ENCODE results near the gene NCK2. TPM values are rescaled to one million over a fixed set of nuclear protein-coding genes. Genes with fewer than 3 reads are reported as not detected.

NCK2 gene
- total RNA-seq, 1 experiment from 2014 or later: 45.4 TPM

DNA sequence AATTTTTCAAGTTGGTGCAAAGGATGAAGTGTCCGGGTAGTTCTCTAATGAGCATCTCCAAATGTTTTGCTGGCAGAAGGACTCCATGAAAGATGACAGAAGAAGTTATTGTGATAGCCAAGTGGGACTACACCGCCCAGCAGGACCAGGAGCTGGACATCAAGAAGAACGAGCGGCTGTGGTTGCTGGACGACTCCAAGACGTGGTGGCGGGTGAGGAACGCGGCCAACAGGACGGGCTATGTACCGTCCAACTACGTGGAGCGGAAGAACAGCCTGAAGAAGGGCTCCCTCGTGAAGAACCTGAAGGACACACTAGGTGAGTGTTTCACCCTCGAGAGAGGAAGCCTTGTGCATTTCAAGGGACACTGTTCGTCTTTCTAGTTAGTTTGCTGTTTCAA lies 110.3 kb downstream of the NCK2 start:
- ATAC-seq (no peak), DNase-seq (no peak)
- H3K27me3 ChIP-seq (ENCODE audit: low read length): no peaks in the 10 kb centered on the region
- no peaks in the 10 kb centered on the region for H4K20me1 ChIP-seq (ENCODE audit: low read length)
- no peak overlapping the region for H3K4me2 ChIP-seq (ENCODE audit: low read length)
- H3K9ac ChIP-seq (ENCODE audit: low read length): no peak overlapping the region
- H3K4me1 ChIP-seq (ENCODE audit: insufficient read depth, low read length): peaks cover 26% of the 10 kb centered on the region
- no TSS peak for BruUV-seq (replicated peaks)
- H3K9me3 ChIP-seq (ENCODE audit: low read length): no peaks in the 10 kb centered on the region
- no peaks in the 10 kb centered on the region for H3K9me2 ChIP-seq (replicated peaks; ENCODE audit: low read length)
- intact Hi-C loops (cut with micrococcal nuclease): no loop called here
- no peak overlapping the region for H3K4me3 ChIP-seq (ENCODE audit: low read length)
- H2AFZ ChIP-seq (ENCODE audit: low read length): no peak overlapping the region
- no peak overlapping the region for H3K27ac ChIP-seq (ENCODE audit: low read length)
- H3F3A ChIP-seq (ENCODE audit: low read length, unreplicated experiment): no peaks in the 10 kb centered on the region
- H3K79me2 ChIP-seq (ENCODE audit: low read length): peaks cover 8% of the 10 kb centered on the region; the same call in 1 of the 2 replicates
- POLR2A ChIA-PET (ENCODE audit: unreplicated experiment): no interaction called here
- peaks cover 3% of the 10 kb centered on the region for H3K36me3 ChIP-seq (ENCODE audit: low read depth, low read length)
- TF ChIP-seq EZH2 (IDR thresholded peaks at IDR 0.05; ENCODE audit: low read length, unreplicated experiment) (no peak), EZH2phosphoT487 (IDR thresholded peaks at IDR 0.05; ENCODE audit: borderline replicate concordance, low read length) (no peak)
- TF ChIP-seq, protein P1, sequence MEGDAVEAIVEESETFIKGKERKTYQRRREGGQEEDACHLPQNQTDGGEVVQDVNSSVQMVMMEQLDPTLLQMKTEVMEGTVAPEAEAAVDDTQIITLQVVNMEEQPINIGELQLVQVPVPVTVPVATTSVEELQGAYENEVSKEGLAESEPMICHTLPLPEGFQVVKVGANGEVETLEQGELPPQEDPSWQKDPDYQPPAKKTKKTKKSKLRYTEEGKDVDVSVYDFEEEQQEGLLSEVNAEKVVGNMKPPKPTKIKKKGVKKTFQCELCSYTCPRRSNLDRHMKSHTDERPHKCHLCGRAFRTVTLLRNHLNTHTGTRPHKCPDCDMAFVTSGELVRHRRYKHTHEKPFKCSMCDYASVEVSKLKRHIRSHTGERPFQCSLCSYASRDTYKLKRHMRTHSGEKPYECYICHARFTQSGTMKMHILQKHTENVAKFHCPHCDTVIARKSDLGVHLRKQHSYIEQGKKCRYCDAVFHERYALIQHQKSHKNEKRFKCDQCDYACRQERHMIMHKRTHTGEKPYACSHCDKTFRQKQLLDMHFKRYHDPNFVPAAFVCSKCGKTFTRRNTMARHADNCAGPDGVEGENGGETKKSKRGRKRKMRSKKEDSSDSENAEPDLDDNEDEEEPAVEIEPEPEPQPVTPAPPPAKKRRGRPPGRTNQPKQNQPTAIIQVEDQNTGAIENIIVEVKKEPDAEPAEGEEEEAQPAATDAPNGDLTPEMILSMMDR (conservative IDR thresholded peaks at IDR 0.05; ENCODE audit: low read depth, low read length): no peak
- CTCF ChIA-PET: no interaction called here

GRCh38 chr2:105856581-105856980 lies 111.9 kb downstream of the NCK2 start:
- Histone ChIP-seq H3K4me3 (ENCODE audit: low read length) (no peak overlapping the region), H3F3A (ENCODE audit: low read length, unreplicated experiment) (no peaks in the 10 kb centered on the region), H3K27ac (ENCODE audit: low read length) (0 out of 2 replicates have a peak overlapping the region, but pooled peaks have one; percentile 8), H4K20me1 (ENCODE audit: low read length) (no peaks in the 10 kb centered on the region), H3K27me3 (ENCODE audit: low read length) (no peaks in the 10 kb centered on the region), H3K36me3 (ENCODE audit: low read depth, low read length) (peaks cover 3% of the 10 kb centered on the region), H3K4me2 (ENCODE audit: low read length) (peak overlapping the region; percentile 14; the same call in 1 of the 2 replicates), H3K79me2 (ENCODE audit: low read length) (peaks cover 8% of the 10 kb centered on the region; the same call in 1 of the 2 replicates), H3K9ac (ENCODE audit: low read length) (no peak overlapping the region), H3K9me3 (ENCODE audit: low read length) (no peaks in the 10 kb centered on the region), H3K4me1 (ENCODE audit: insufficient read depth, low read length) (peaks cover 26% of the 10 kb centered on the region), H3K9me2 (replicated peaks; ENCODE audit: low read length) (no peaks in the 10 kb centered on the region), H2AFZ (ENCODE audit: low read length) (no peak overlapping the region)
- BruUV-seq (replicated peaks): no TSS peak
- no peak for ATAC-seq
- DNase-seq: no peak
- ChIA-PET POLR2A (ENCODE audit: unreplicated experiment) (no interaction called here), CTCF (no interaction called here)
- intact Hi-C loops (cut with micrococcal nuclease): no loop called here
- TF ChIP-seq EZH2phosphoT487 (IDR thresholded peaks at IDR 0.05; ENCODE audit: borderline replicate concordance, low read length) (no peak), EZH2 (IDR thresholded peaks at IDR 0.05; ENCODE audit: low read length, unreplicated experiment) (no peak)
- TF ChIP-seq, protein P1 (conservative IDR thresholded peaks at IDR 0.05; ENCODE audit: low read depth, low read length): no peak

DNA sequence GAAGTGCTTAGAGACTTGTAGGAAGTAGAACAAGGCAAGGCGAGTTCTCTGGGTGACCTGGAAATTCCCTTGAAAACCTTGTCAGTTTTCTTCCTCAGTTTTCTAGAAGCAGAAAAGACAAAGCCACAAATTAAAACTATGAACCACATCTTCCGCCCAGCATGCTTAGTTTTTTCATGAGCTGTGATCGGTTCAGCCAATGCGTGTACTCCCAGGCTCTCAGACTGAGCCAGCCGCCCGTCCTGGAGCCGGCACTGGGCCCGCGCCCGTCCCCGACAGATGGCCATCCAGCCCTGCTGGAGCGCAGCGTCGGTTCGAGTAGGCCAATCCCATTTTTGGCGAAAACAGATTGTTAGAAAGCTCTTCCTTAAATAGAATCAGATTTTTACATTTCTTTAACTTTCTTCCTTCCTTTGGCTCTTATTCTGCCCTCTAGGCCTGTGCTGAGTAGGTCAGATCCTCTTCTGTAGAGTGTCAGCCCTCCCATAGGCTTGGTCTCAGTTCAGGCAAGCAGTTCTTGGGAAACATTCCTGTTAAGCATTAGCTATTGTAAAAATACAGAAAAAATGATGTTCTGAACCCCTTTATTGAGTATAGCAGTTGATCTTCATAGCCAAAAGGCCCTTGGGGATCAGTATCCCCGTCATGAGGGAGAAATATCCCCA lies 112.5 kb downstream of the NCK2 start:
- no TSS peak for BruUV-seq (replicated peaks)
- no peaks in the 10 kb centered on the region for H3F3A ChIP-seq (ENCODE audit: low read length, unreplicated experiment)
- DNase-seq (no peak), ATAC-seq (no peak)
- no peaks in the 10 kb centered on the region for H3K9me2 ChIP-seq (replicated peaks; ENCODE audit: low read length)
- intact Hi-C loops (cut with micrococcal nuclease): no loop called here
- H3K79me2 ChIP-seq (ENCODE audit: low read length): peaks cover 8% of the 10 kb centered on the region; the same call in 1 of the 2 replicates
- H3K27me3 ChIP-seq (ENCODE audit: low read length): no peaks in the 10 kb centered on the region
- H3K27ac ChIP-seq (ENCODE audit: low read length): no peak overlapping the region
- no peak for TF ChIP-seq EZH2phosphoT487 (IDR thresholded peaks at IDR 0.05; ENCODE audit: borderline replicate concordance, low read length)
- no peak for TF ChIP-seq EZH2 (IDR thresholded peaks at IDR 0.05; ENCODE audit: low read length, unreplicated experiment)
- TF ChIP-seq, protein P1 (conservative IDR thresholded peaks at IDR 0.05; ENCODE audit: low read depth, low read length): no peak
- peaks cover 3% of the 10 kb centered on the region for H3K36me3 ChIP-seq (ENCODE audit: low read depth, low read length)
- H2AFZ ChIP-seq (ENCODE audit: low read length): no peak overlapping the region
- H3K9ac ChIP-seq (ENCODE audit: low read length): no peak overlapping the region
- no peak overlapping the region for H3K4me3 ChIP-seq (ENCODE audit: low read length)
- H3K4me2 ChIP-seq (ENCODE audit: low read length): no peak overlapping the region
- peaks cover 26% of the 10 kb centered on the region for H3K4me1 ChIP-seq (ENCODE audit: insufficient read depth, low read length)
- no peaks in the 10 kb centered on the region for H4K20me1 ChIP-seq (ENCODE audit: low read length)
- POLR2A ChIA-PET (ENCODE audit: unreplicated experiment): no interaction called here
- CTCF ChIA-PET: no interaction called here
- no peaks in the 10 kb centered on the region for H3K9me3 ChIP-seq (ENCODE audit: low read length)
